NCI-H69 (cell line): Measurements from ENCODE around the gene SPOPL.

Experiments used
- DNase-seq: peaks from one replicate; lab custom pipeline; 2025; lab: John Stamatoyannopoulos, UW

The SPOPL gene

GRCh38 chr2:138494265-138494966 is 7.2 kb upstream of the SPOPL start:
- no peak for DNase-seq

GRCh38 chr2:138495384-138495783 is 6.2 kb upstream of the SPOPL start:
- no peak for DNase-seq

- DNase-seq = peak; percentile 7
Observed at GRCh38 chr2:138496096-138496651, 5.4 kb upstream of the SPOPL start.

GRCh38 chr2:138497294-138497693 is 4.3 kb upstream of the SPOPL start:
- no peak for DNase-seq

- no peak for DNase-seq
Observed at GRCh38 chr2:138499684-138500083, 1.9 kb upstream of the SPOPL start.

- DNase-seq = peak; percentile 65
Observed at GRCh38 chr2:138500592-138501424, 762 bp upstream of the SPOPL start.

GRCh38 chr2:138502255-138503086 is 901 bp downstream of the SPOPL start:
- peak; percentile 78 for DNase-seq

- DNase-seq = peak; percentile 40
Observed at GRCh38 chr2:138503087-138503442, 1.5 kb downstream of the SPOPL start.

- peak; percentile 44 for DNase-seq
Observed at GRCh38 chr2:138503652-138504051, 2.1 kb downstream of the SPOPL start.

- no peak for DNase-seq
Observed at GRCh38 chr2:138504092-138504491, 2.5 kb downstream of the SPOPL start.

GRCh38 chr2:138504546-138505235 is 3.1 kb downstream of the SPOPL start:
- peak; percentile 31 for DNase-seq

GRCh38 chr2:138507267-138507666 is 5.7 kb downstream of the SPOPL start:
- peak; percentile 93 for DNase-seq

- DNase-seq = no peak
Observed at GRCh38 chr2:138510319-138510718, 8.7 kb downstream of the SPOPL start.

GRCh38 chr2:138512672-138513071 is 11.1 kb downstream of the SPOPL start:
- peak; percentile 55 for DNase-seq

GRCh38 chr2:138514173-138514572 is 12.6 kb downstream of the SPOPL start:
- DNase-seq = peak; percentile 29

GRCh38 chr2:138515092-138515491 is 13.5 kb downstream of the SPOPL start:
- DNase-seq = no peak

GRCh38 chr2:138516030-138516704 is 14.6 kb downstream of the SPOPL start:
- no peak for DNase-seq

- no peak for DNase-seq
Observed at GRCh38 chr2:138518860-138519259, 17.3 kb downstream of the SPOPL start.

- no peak for DNase-seq
Observed at GRCh38 chr2:138521821-138522220, 20.3 kb downstream of the SPOPL start.

GRCh38 chr2:138522556-138522955 is 21.0 kb downstream of the SPOPL start:
- no peak for DNase-seq
